Nephron (organoid): ENCODE results near the gene OXSM.
A peak's percentile ranks its signal among the peaks of the same experiment; 100 is the strongest.

Experiments used
- H3K27ac Mint-ChIP-seq, 3 experiments: 2 replicates each; pipeline ENCODE4 v1.8.0; 2020; ENCODE audit warnings: mixed read lengths in 3 of 3, mild to moderate bottlenecking in 2 of 3, moderate library complexity in 1 of 3
- H3K27me3 Mint-ChIP-seq: 2 replicates; pipeline ENCODE4 v1.8.0; 2021; ENCODE audit warnings: low read depth, mild to moderate bottlenecking, moderate library complexity, mixed read lengths
- H3K36me3 Mint-ChIP-seq: 2 replicates; pipeline ENCODE4 v1.8.0; 2020; ENCODE audit warnings: low read depth, mixed read lengths
- H3K4me1 Mint-ChIP-seq: 2 replicates; pipeline ENCODE4 v1.8.0; 2020; ENCODE audit warnings: mixed read lengths
- H3K4me3 Mint-ChIP-seq, 3 experiments: 2 replicates each; pipeline ENCODE4 v1.8.0; 2020; ENCODE audit warnings: mild to moderate bottlenecking in 3 of 3, mixed read lengths in 3 of 3, moderate library complexity in 2 of 3
- H3K9me3 Mint-ChIP-seq: 2 replicates; pipeline ENCODE4 v1.8.0; 2020; ENCODE audit warnings: mixed read lengths
- TF ChIP-seq, protein P1 (sequence below), 3 experiments: fragments of 200-600 bp; sonication (generic); IDR thresholded peaks; one replicate each; pipeline ENCODE4 v1.5.0; 2021; ENCODE audit warnings: antibody characterized with exemption in 3 of 3; ENCODE audit not compliant: unreplicated experiment in 3 of 3

The OXSM gene

DNA sequence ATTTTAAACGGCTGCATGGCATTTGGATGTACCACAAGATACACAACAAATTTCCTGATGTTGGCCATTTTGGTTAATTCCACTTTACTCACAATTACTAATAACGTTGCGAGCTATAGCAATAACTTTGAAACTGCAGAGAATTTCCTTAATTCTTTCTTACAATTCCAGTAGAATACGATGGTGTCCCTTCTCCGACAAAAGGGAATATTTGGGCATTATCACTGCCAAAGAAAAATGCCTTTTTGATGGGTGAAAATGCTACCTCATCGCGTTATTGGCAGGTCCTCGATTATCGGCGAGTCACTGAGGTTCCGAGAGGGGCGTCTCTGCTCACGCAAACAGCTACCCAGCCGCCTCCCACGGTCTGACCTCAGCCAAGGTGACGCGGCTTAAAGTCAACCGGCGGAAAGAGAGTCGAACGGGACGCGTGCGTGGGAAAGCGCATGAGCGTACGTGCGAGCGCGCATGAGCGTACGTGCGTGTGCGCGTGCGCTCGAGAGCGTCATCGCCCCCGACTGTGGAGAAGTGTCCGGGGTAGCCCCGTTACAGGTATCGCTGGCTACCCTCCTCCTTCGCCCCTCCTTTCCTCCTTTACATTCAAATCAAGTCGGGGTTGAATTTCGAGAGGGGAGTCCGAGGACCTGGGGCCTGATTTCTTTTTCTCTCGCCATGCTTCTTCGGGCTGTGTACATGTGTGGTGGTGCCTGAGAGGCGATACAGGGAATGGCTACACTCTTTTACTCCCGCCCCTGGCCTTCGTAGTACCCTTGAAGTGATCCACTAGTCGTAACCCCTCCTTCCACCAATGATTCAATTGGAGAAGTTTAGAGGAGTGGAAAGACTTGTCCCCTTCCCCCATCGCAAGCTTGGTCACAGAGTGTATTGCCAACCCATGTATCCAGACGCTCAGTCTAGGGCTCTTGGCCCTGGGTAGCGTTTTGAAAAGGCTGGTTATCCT lies at the start of gene OXSM:
Gene OXSM (plus strand): TSS at position 495 of the 961 bp plus-strand sequence. CDS start 931 bp downstream, outside the sequence.
- H3K27ac Mint-ChIP-seq, result peak within 1 kb of the TSS; percentile 92 to 98 (median 95)
- peaks cover 41% of the 10 kb centered on the region for H3K4me1 Mint-ChIP-seq
- peak within 1 kb of the TSS; percentile 87 to 97 (median 92) for H3K4me3 Mint-ChIP-seq
- no peaks in the 10 kb centered on the region for H3K27me3 Mint-ChIP-seq
- TF ChIP-seq, protein P1, sequence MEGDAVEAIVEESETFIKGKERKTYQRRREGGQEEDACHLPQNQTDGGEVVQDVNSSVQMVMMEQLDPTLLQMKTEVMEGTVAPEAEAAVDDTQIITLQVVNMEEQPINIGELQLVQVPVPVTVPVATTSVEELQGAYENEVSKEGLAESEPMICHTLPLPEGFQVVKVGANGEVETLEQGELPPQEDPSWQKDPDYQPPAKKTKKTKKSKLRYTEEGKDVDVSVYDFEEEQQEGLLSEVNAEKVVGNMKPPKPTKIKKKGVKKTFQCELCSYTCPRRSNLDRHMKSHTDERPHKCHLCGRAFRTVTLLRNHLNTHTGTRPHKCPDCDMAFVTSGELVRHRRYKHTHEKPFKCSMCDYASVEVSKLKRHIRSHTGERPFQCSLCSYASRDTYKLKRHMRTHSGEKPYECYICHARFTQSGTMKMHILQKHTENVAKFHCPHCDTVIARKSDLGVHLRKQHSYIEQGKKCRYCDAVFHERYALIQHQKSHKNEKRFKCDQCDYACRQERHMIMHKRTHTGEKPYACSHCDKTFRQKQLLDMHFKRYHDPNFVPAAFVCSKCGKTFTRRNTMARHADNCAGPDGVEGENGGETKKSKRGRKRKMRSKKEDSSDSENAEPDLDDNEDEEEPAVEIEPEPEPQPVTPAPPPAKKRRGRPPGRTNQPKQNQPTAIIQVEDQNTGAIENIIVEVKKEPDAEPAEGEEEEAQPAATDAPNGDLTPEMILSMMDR (IDR thresholded peaks at IDR 0.05; ENCODE audit: unreplicated experiment in 3 of 3), result no peak
- H3K36me3 Mint-ChIP-seq, result peaks cover 8% of the 10 kb centered on the region
- no peaks in the 10 kb centered on the region for H3K9me3 Mint-ChIP-seq

DNA sequence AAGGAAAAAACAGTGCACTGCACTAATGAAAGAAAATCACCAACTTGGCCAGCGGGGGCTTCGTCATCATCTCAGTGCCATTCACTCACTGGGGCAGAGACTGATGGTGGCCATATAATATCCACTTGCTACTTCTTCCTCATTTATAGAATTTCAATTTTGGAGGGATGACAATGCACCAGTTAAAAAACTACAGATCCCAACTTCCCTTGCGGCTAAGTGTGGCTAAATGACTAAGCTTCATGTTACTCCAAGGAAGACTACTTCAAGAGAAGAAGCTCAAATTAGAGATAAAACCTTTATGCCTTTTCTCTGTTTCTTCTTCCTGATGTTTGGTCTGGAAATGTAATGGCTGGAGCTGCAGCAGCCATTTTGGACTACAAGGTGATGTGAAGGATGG lies 45.4 kb upstream of the OXSM start:
- Mint-ChIP-seq H3K27ac (no peak overlapping the region), H3K9me3 (no peaks in the 10 kb centered on the region), H3K4me1 (no peaks in the 10 kb centered on the region), H3K27me3 (no peaks in the 10 kb centered on the region), H3K36me3 (peaks cover 63% of the 10 kb centered on the region), H3K4me3 (no peak overlapping the region)
- TF ChIP-seq, protein P1 (IDR thresholded peaks at IDR 0.05; ENCODE audit: unreplicated experiment in 3 of 3), result no peak

DNA sequence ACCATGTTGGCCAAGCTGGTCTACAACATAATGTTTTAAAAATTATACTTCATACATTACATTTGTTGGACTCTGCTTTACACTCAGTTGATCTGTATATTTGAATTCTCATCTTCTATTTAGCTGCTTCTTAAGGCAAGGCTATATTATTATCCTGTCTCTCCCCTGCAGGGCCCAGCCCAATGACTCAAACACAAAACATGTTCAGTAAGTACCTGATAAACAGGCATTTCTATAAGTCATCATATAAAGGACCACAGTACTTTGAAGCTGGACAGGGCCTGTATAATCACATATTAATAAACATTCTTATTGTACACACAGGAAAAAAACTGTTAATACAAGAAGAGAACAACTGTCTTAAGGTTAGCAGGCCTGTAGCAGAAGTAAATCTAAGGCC lies 42.9 kb upstream of the OXSM start:
- Mint-ChIP-seq H3K4me3 (no peak overlapping the region), H3K27ac (no peak overlapping the region), H3K4me1 (peaks cover 4% of the 10 kb centered on the region), H3K36me3 (peaks cover 77% of the 10 kb centered on the region), H3K9me3 (no peaks in the 10 kb centered on the region), H3K27me3 (no peaks in the 10 kb centered on the region)
- TF ChIP-seq, protein P1 (IDR thresholded peaks at IDR 0.05; ENCODE audit: unreplicated experiment in 3 of 3), result no peak

DNA sequence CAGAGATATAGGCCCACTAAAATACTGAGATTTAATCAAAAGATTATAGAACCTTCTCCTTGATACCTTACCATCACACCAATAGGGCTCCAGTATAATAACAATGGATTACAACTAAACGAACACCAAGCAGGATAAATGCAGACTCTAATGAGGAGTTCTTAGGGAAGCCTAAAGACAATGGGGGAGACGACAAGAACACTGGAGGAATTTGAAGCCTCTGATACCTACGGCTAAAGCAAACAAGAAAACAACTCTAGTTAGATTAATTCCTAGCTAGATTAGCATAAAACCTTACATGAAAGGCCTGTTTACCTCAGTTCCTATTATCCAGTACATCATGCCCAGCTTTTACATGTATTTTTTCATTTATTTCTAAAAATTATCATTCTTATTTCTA lies 41.7 kb upstream of the OXSM start:
- TF ChIP-seq, protein P1 (IDR thresholded peaks at IDR 0.05; ENCODE audit: unreplicated experiment in 3 of 3), result no peak
- H3K27me3 Mint-ChIP-seq, result no peaks in the 10 kb centered on the region
- H3K4me1 Mint-ChIP-seq, result peaks cover 4% of the 10 kb centered on the region
- no peaks in the 10 kb centered on the region for H3K9me3 Mint-ChIP-seq
- H3K36me3 Mint-ChIP-seq, result peaks cover 76% of the 10 kb centered on the region
- no peak overlapping the region for H3K4me3 Mint-ChIP-seq
- no peak overlapping the region for H3K27ac Mint-ChIP-seq

DNA sequence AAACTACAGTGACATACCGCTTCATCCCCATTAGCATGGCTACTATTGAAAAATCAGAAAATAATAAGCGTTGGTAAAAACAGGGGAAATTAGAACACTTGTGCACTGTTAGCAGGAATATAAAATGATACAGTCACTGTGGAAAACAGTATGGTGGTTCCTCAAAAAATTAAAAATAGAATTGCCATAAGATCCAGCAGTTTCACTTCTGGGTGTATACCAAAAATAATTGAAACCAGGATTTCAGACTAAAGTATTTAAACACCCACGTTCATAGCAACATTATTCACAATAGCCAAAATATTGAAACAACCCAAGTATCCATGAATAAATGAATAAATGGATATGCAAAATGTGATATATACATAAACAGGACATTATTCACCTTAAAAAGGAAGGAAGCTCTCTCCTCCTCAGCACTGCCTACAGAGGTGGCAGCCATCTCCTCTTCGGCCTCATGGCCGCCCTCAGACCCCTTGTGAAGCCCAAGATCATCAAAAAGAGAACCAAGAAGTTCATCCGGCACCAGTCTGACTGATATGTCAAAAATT lies 40.8 kb upstream of the OXSM start:
- no peaks in the 10 kb centered on the region for H3K27me3 Mint-ChIP-seq
- no peaks in the 10 kb centered on the region for H3K9me3 Mint-ChIP-seq
- TF ChIP-seq, protein P1 (IDR thresholded peaks at IDR 0.05; ENCODE audit: unreplicated experiment in 3 of 3), result no peak
- peaks cover 69% of the 10 kb centered on the region for H3K36me3 Mint-ChIP-seq
- no peak overlapping the region for H3K4me3 Mint-ChIP-seq
- no peak overlapping the region for H3K27ac Mint-ChIP-seq
- peaks cover 4% of the 10 kb centered on the region for H3K4me1 Mint-ChIP-seq
